SK-N-SH (cell line): ENCODE measurements around the gene MEI1.

ENCODE experiments used
- EP300 ChIP-seq, 2 experiments: IDR thresholded peaks; 2 replicates each; pipeline versions ENCODE4 v1.4.0 to v1.6.1; 2012; ENCODE audit warnings: borderline replicate concordance in 1 of 2, low read depth in 1 of 2, low read length in 1 of 2
- POLR2AphosphoS5 ChIP-seq: IDR thresholded peaks from 2 replicates; pipeline ENCODE4 v1.6.1; 2012; ENCODE audit warnings: low read depth, low read length
- RCOR1 ChIP-seq: fragments of 150-350 bp; IDR thresholded peaks from 2 replicates; pipeline ENCODE4 v1.6.1; 2017; ENCODE audit warnings: antibody characterized with exemption, low read length
- RXRA ChIP-seq: IDR thresholded peaks from 2 replicates; pipeline ENCODE4 v1.4.0; 2012; ENCODE audit warnings: low read depth, mild to moderate bottlenecking, borderline replicate concordance
- SMC3 ChIP-seq: IDR thresholded peaks from 2 replicates; pipeline ENCODE4 v1.6.1; 2012; ENCODE audit warnings: low read depth, low read length, improper control_type of control experiment
- TAF1 ChIP-seq: IDR thresholded peaks from 2 replicates; pipeline ENCODE4 v1.6.1; 2012; ENCODE audit warnings: low read depth, mild to moderate bottlenecking, low read length, moderate library complexity, borderline replicate concordance
- TCF12 ChIP-seq: IDR thresholded peaks from 2 replicates; pipeline ENCODE4 v1.4.0; 2012
- YY1 ChIP-seq: IDR thresholded peaks from 2 replicates; pipeline ENCODE4 v1.4.0; 2012; ENCODE audit warnings: low read depth, mild to moderate bottlenecking
- TF ChIP-seq, protein P1 (sequence below): fragments of 200-600 bp; sonication (generic); IDR thresholded peaks from 2 replicates; pipeline ENCODE4 v1.6.1; 2017; ENCODE audit warnings: antibody characterized with exemption, mild to moderate bottlenecking, moderate library complexity
- TF ChIP-seq, protein P2 (sequence below): IDR thresholded peaks from 2 replicates; pipeline ENCODE4 v1.4.0; 2012; ENCODE audit warnings: low read depth
- TF ChIP-seq, protein P3 (sequence below): IDR thresholded peaks from 2 replicates; pipeline ENCODE4 v1.4.0; 2012; ENCODE audit warnings: low read depth, borderline replicate concordance

DNA sequence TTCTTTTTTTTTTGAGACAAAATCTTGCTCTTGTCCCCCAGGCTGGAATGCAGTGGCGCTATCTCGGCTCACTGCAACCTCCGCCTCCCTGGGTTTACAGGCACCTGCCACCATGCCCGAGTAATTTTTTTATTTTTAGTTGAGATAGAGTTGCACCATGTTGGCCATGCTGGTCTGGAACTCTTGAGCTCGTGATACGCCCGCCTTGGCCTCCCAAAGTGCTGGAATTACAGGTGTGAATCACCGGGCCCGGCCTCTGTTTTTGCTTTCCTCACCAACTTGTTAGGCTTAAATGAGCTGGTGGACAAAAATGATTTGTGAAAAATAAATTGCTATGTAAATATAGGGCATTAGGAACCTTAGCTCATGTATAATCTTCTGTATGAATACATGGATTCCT is 3.5 kb downstream of the MEI1 start:
- TF ChIP-seq, protein P1, sequence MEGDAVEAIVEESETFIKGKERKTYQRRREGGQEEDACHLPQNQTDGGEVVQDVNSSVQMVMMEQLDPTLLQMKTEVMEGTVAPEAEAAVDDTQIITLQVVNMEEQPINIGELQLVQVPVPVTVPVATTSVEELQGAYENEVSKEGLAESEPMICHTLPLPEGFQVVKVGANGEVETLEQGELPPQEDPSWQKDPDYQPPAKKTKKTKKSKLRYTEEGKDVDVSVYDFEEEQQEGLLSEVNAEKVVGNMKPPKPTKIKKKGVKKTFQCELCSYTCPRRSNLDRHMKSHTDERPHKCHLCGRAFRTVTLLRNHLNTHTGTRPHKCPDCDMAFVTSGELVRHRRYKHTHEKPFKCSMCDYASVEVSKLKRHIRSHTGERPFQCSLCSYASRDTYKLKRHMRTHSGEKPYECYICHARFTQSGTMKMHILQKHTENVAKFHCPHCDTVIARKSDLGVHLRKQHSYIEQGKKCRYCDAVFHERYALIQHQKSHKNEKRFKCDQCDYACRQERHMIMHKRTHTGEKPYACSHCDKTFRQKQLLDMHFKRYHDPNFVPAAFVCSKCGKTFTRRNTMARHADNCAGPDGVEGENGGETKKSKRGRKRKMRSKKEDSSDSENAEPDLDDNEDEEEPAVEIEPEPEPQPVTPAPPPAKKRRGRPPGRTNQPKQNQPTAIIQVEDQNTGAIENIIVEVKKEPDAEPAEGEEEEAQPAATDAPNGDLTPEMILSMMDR: no peak
- TF ChIP-seq POLR2AphosphoS5: no peak
- no peak for TF ChIP-seq RXRA
- no peak for TF ChIP-seq EP300 (IDR thresholded peaks at IDR 0.05; ENCODE audit: borderline replicate concordance in 1 of 2, low read depth in 1 of 2, low read length in 1 of 2)
- TF ChIP-seq, protein P2, sequence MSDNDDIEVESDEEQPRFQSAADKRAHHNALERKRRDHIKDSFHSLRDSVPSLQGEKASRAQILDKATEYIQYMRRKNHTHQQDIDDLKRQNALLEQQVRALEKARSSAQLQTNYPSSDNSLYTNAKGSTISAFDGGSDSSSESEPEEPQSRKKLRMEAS: no peak
- no peak for TF ChIP-seq TAF1
- TF ChIP-seq SMC3: no peak
- TF ChIP-seq RCOR1: no peak
- TF ChIP-seq, protein P3, sequence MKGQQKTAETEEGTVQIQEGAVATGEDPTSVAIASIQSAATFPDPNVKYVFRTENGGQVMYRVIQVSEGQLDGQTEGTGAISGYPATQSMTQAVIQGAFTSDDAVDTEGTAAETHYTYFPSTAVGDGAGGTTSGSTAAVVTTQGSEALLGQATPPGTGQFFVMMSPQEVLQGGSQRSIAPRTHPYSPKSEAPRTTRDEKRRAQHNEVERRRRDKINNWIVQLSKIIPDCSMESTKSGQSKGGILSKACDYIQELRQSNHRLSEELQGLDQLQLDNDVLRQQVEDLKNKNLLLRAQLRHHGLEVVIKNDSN: no peak
- no peak for TF ChIP-seq TCF12
- TF ChIP-seq YY1: no peak
